ENCODE results near the gene SLC7A6OS.
A peak's percentile ranks its signal among the peaks of the same experiment; 100 is the strongest.
"Not testable (repeated sequence)": the region's sequence is repeated elsewhere in the genome, so short reads cannot be mapped to it uniquely, and the experiment has no call there.

Gene SLC7A6OS

GRCh38 chr16:68297908-68298307 is 12.8 kb downstream of the SLC7A6OS start:
- Histone ChIP-seq H2AFZ (ENCODE audit: low read length, unreplicated experiment) (no peak overlapping the region), H3K79me2 (ENCODE audit: control insufficient read depth, insufficient read depth, low read length, unreplicated experiment) (no peaks in the 10 kb centered on the region), H3K4me1 (ENCODE audit: control insufficient read depth, insufficient read depth, low read length, unreplicated experiment) (peaks cover 29% of the 10 kb centered on the region), H3K4me3 (ENCODE audit: low read depth, low read length) (no peak overlapping the region), H3K27ac (ENCODE audit: low read depth, low read length) (no peak overlapping the region), H3K27me3 (ENCODE audit: insufficient read depth, low read length) (no peaks in the 10 kb centered on the region), H3K36me3 (ENCODE audit: insufficient read depth, low read length) (peaks cover 14% of the 10 kb centered on the region)

- H3K36me3 ChIP-seq (ENCODE audit: insufficient read depth, low read length) = peaks cover 11% of the 10 kb centered on the region
- H3K27me3 ChIP-seq (ENCODE audit: insufficient read depth, low read length) = no peaks in the 10 kb centered on the region
- H2AFZ ChIP-seq (ENCODE audit: low read length, unreplicated experiment) = no peak overlapping the region
- H3K27ac ChIP-seq (ENCODE audit: low read depth, low read length) = no peak overlapping the region
- H3K79me2 ChIP-seq (ENCODE audit: control insufficient read depth, insufficient read depth, low read length, unreplicated experiment) = peaks cover 2% of the 10 kb centered on the region
- peaks cover 29% of the 10 kb centered on the region for H3K4me1 ChIP-seq (ENCODE audit: control insufficient read depth, insufficient read depth, low read length, unreplicated experiment)
- no peak overlapping the region for H3K4me3 ChIP-seq (ENCODE audit: low read depth, low read length)
Observed at GRCh38 chr16:68296693-68297092, 14.1 kb downstream of the SLC7A6OS start.

GRCh38 chr16:68296291-68296690 is 14.5 kb downstream of the SLC7A6OS start:
- H2AFZ ChIP-seq (ENCODE audit: low read length, unreplicated experiment) = no peak overlapping the region
- no peaks in the 10 kb centered on the region for H3K27me3 ChIP-seq (ENCODE audit: insufficient read depth, low read length)
- no peak overlapping the region for H3K4me3 ChIP-seq (ENCODE audit: low read depth, low read length)
- H3K4me1 ChIP-seq (ENCODE audit: control insufficient read depth, insufficient read depth, low read length, unreplicated experiment) = peaks cover 29% of the 10 kb centered on the region
- H3K36me3 ChIP-seq (ENCODE audit: insufficient read depth, low read length) = peaks cover 11% of the 10 kb centered on the region
- no peak overlapping the region for H3K27ac ChIP-seq (ENCODE audit: low read depth, low read length)
- H3K79me2 ChIP-seq (ENCODE audit: control insufficient read depth, insufficient read depth, low read length, unreplicated experiment) = peaks cover 6% of the 10 kb centered on the region

GRCh38 chr16:68292425-68292824 is 18.3 kb downstream of the SLC7A6OS start:
- no peak overlapping the region for H3K4me3 ChIP-seq (ENCODE audit: low read depth, low read length)
- peaks cover 26% of the 10 kb centered on the region for H3K4me1 ChIP-seq (ENCODE audit: control insufficient read depth, insufficient read depth, low read length, unreplicated experiment)
- H3K27ac ChIP-seq (ENCODE audit: low read depth, low read length) = no peak overlapping the region
- H3K79me2 ChIP-seq (ENCODE audit: control insufficient read depth, insufficient read depth, low read length, unreplicated experiment) = peaks cover 20% of the 10 kb centered on the region
- no peak overlapping the region for H2AFZ ChIP-seq (ENCODE audit: low read length, unreplicated experiment)
- no peaks in the 10 kb centered on the region for H3K27me3 ChIP-seq (ENCODE audit: insufficient read depth, low read length)
- peaks cover 6% of the 10 kb centered on the region for H3K36me3 ChIP-seq (ENCODE audit: insufficient read depth, low read length)

GRCh38 chr16:68291227-68291626 is 19.5 kb downstream of the SLC7A6OS start:
- Histone ChIP-seq H3K36me3 (ENCODE audit: insufficient read depth, low read length) (peaks cover 3% of the 10 kb centered on the region; the same call in 1 of the 2 replicates), H3K79me2 (ENCODE audit: control insufficient read depth, insufficient read depth, low read length, unreplicated experiment) (peaks cover 29% of the 10 kb centered on the region), H3K4me1 (ENCODE audit: control insufficient read depth, insufficient read depth, low read length, unreplicated experiment) (peaks cover 32% of the 10 kb centered on the region), H3K27ac (ENCODE audit: low read depth, low read length) (no peak overlapping the region), H2AFZ (ENCODE audit: low read length, unreplicated experiment) (no peak overlapping the region), H3K4me3 (ENCODE audit: low read depth, low read length) (no peak overlapping the region), H3K27me3 (ENCODE audit: insufficient read depth, low read length) (no peaks in the 10 kb centered on the region)

- no peak overlapping the region for H3K4me3 ChIP-seq (ENCODE audit: low read depth, low read length)
- 0 out of 2 replicates have a peak, but pooled peaks cover 3% of the 10 kb centered on the region for H3K36me3 ChIP-seq (ENCODE audit: insufficient read depth, low read length)
- H3K27me3 ChIP-seq (ENCODE audit: insufficient read depth, low read length) = no peaks in the 10 kb centered on the region
- peak overlapping the region; percentile 38 for H3K27ac ChIP-seq (ENCODE audit: low read depth, low read length)
- H2AFZ ChIP-seq (ENCODE audit: low read length, unreplicated experiment) = no peak overlapping the region
- peaks cover 32% of the 10 kb centered on the region for H3K4me1 ChIP-seq (ENCODE audit: control insufficient read depth, insufficient read depth, low read length, unreplicated experiment)
- peaks cover 30% of the 10 kb centered on the region for H3K79me2 ChIP-seq (ENCODE audit: control insufficient read depth, insufficient read depth, low read length, unreplicated experiment)
Observed at GRCh38 chr16:68290450-68290849, 20.3 kb downstream of the SLC7A6OS start.

- H2AFZ ChIP-seq (ENCODE audit: low read length, unreplicated experiment) = no peak overlapping the region
- no peaks in the 10 kb centered on the region for H3K27me3 ChIP-seq (ENCODE audit: insufficient read depth, low read length)
- H3K4me3 ChIP-seq (ENCODE audit: low read depth, low read length) = no peak overlapping the region
- peak overlapping the region; percentile 38 for H3K27ac ChIP-seq (ENCODE audit: low read depth, low read length)
- 0 out of 2 replicates have a peak, but pooled peaks cover 3% of the 10 kb centered on the region for H3K36me3 ChIP-seq (ENCODE audit: insufficient read depth, low read length)
- peaks cover 32% of the 10 kb centered on the region for H3K4me1 ChIP-seq (ENCODE audit: control insufficient read depth, insufficient read depth, low read length, unreplicated experiment)
- peaks cover 37% of the 10 kb centered on the region for H3K79me2 ChIP-seq (ENCODE audit: control insufficient read depth, insufficient read depth, low read length, unreplicated experiment)
Observed at GRCh38 chr16:68289621-68290329, 21.0 kb downstream of the SLC7A6OS start.

GRCh38 chr16:68289202-68289601 is 21.5 kb downstream of the SLC7A6OS start:
- 0 out of 2 replicates have a peak, but pooled peaks cover 3% of the 10 kb centered on the region for H3K36me3 ChIP-seq (ENCODE audit: insufficient read depth, low read length)
- peak overlapping the region; percentile 33; the same call in 1 of the 2 replicates for H3K27ac ChIP-seq (ENCODE audit: low read depth, low read length)
- peaks cover 37% of the 10 kb centered on the region for H3K79me2 ChIP-seq (ENCODE audit: control insufficient read depth, insufficient read depth, low read length, unreplicated experiment)

GRCh38 chr16:68288796-68289195 is 21.9 kb downstream of the SLC7A6OS start:
- Histone ChIP-seq H3K79me2 (ENCODE audit: control insufficient read depth, insufficient read depth, low read length, unreplicated experiment) (peaks cover 37% of the 10 kb centered on the region), H3K4me1 (ENCODE audit: control insufficient read depth, insufficient read depth, low read length, unreplicated experiment) (peaks cover 32% of the 10 kb centered on the region)
- not testable (repeated sequence) for H3K36me3 ChIP-seq (ENCODE audit: insufficient read depth, low read length); H3K27me3 ChIP-seq (ENCODE audit: insufficient read depth, low read length); H3K27ac ChIP-seq (ENCODE audit: low read depth, low read length); H3K4me3 ChIP-seq (ENCODE audit: low read depth, low read length); H2AFZ ChIP-seq (ENCODE audit: low read length, unreplicated experiment)

More at GRCh38 chr16:68289202-68289601, 21.5 kb downstream of the SLC7A6OS start:
- no peak overlapping the region for H3K4me3 ChIP-seq (ENCODE audit: low read depth, low read length)
- H3K4me1 ChIP-seq (ENCODE audit: control insufficient read depth, insufficient read depth, low read length, unreplicated experiment) = peaks cover 32% of the 10 kb centered on the region
- H3K27me3 ChIP-seq (ENCODE audit: insufficient read depth, low read length) = no peaks in the 10 kb centered on the region
- H2AFZ ChIP-seq (ENCODE audit: low read length, unreplicated experiment) = no peak overlapping the region

- peak overlapping the region; percentile 31 for H3K27ac ChIP-seq (ENCODE audit: low read depth, low read length)
- no peaks in the 10 kb centered on the region for H3K27me3 ChIP-seq (ENCODE audit: insufficient read depth, low read length)
- H3K4me3 ChIP-seq (ENCODE audit: low read depth, low read length) = no peak overlapping the region
- no peak overlapping the region for H2AFZ ChIP-seq (ENCODE audit: low read length, unreplicated experiment)
- peaks cover 38% of the 10 kb centered on the region for H3K79me2 ChIP-seq (ENCODE audit: control insufficient read depth, insufficient read depth, low read length, unreplicated experiment)
- peaks cover 32% of the 10 kb centered on the region for H3K4me1 ChIP-seq (ENCODE audit: control insufficient read depth, insufficient read depth, low read length, unreplicated experiment)
- H3K36me3 ChIP-seq (ENCODE audit: insufficient read depth, low read length) = 0 out of 2 replicates have a peak, but pooled peaks cover 3% of the 10 kb centered on the region
Observed at GRCh38 chr16:68288252-68288650, 22.5 kb downstream of the SLC7A6OS start.

Measured in ACC112 (cell line).